Breast epithelium (tissue), 4 donors: ENCODE data around the gene TNNI3K. TPM values are rescaled to one million over a fixed set of nuclear protein-coding genes. Genes with fewer than 3 reads are reported as not detected.

Source experiments
- DNase-seq, 2 donors: peaks; one replicate each; pipeline ENCODE4 v3.0.0-alpha.2; 2019; ENCODE audit warnings: low spot score in 2 of 2
- H3K27ac ChIP-seq, 2 donors: fragments of 200-600 bp; sonication (generic) in 1 of 2; one replicate each; pipeline ENCODE4 v1.5.1; 2016 to 2019; ENCODE audit warnings: mild to moderate bottlenecking in 1 of 2
- H3K27me3 ChIP-seq, 2 donors: fragments of 200-600 bp; sonication (generic) in 1 of 2; one replicate each; pipeline versions ENCODE4 v1.5.1 to v1.6.0; 2017 to 2019; ENCODE audit warnings: control low read depth in 1 of 2, mild to moderate bottlenecking in 1 of 2
- H3K36me3 ChIP-seq: fragments of 200-600 bp; one replicate; pipeline ENCODE4 v1.5.1; 2019
- H3K4me1 ChIP-seq, 2 donors: fragments of 200-600 bp; sonication (generic); one replicate each; pipeline ENCODE4 v1.5.1; 2016 to 2019; ENCODE audit warnings: control low read depth in 1 of 2
- H3K4me3 ChIP-seq, 3 donors: fragments of 200-600 bp; sonication (generic); 1 replicate in 2 of 3; 2 replicates in 1 of 3; pipeline ENCODE4 v1.5.1; 2016 to 2019; ENCODE audit warnings: mild to moderate bottlenecking in 3 of 3, moderate library complexity in 2 of 3
- H3K9me3 ChIP-seq, 2 donors: fragments of 200-600 bp; sonication (generic) in 1 of 2; one replicate each; pipeline ENCODE4 v1.5.1; 2016 to 2019; ENCODE audit warnings: control low read depth in 1 of 2
- POLR2A ChIP-seq: fragments of 450-650 bp; IDR thresholded peaks from one replicate; pipeline ENCODE4 v1.6.1; 2016; ENCODE audit warnings: antibody characterized with exemption, mild to moderate bottlenecking, moderate library complexity
- POLR2AphosphoS5 ChIP-seq, 3 donors: sonication (generic); formaldehyde crosslinking; IDR thresholded peaks; one replicate each; pipeline ENCODE4 v1.6.1; 2017; ENCODE audit warnings: antibody characterized with exemption in 3 of 3
- intact Hi-C: fragments of 100-400 bp; cut with DNase I; formaldehyde crosslinking; loops from one replicate; pipeline ENCODE4 v1.15.1; 2023; ENCODE audit warnings: low total_unique reads
- total RNA-seq, 3 donors: library from RNA; depleted of rRNA; stranded (reverse); fragments of >200 nt; gene quantifications; one replicate each; pipeline ENCODE4 v1.1.0, GENCODE V29; 2016
- TF ChIP-seq, protein P1 (sequence below), 3 donors: fragments of 450-650 bp; IDR thresholded peaks; one replicate each; pipeline ENCODE4 v1.5.1; 2016 to 2017; ENCODE audit warnings: antibody characterized with exemption in 3 of 3, mild to moderate bottlenecking in 3 of 3, moderate library complexity in 3 of 3

TNNI3K gene
- total RNA-seq, 3 donors from 2014 or later, result 1.3 to 3.7 (median 2.5) TPM

DNA sequence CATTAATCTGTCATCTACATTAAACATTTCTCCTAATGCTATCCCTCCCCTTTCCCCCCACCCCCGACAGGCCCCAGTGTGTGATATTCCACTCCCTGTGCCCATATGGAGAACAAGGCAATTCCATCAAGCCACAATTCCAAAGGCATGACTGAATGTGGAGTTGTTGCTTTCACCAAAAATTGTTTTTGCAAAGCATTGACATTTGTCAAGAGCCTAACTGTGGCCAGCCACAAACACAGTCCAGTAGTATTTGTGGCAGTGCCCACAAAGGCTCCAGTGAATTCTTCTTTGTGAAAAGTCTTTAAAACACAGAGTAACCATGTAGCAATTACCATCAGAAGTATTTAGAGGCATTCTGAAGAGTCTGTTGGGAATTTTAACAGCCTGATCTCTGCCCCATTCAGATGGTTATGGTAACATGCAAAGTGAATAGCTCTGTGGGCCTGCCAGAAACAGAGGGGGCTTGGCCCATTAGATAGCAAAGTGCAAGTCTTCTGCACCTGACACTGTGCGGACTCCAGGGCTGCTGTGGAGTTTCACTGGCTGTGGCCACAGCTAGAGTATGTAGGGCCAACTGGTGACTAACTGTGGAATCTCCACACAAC, 288.8 kb downstream of the TNNI3K start:
- no peak for TF ChIP-seq POLR2AphosphoS5 (IDR thresholded peaks at IDR 0.05)
- TF ChIP-seq, protein P1, sequence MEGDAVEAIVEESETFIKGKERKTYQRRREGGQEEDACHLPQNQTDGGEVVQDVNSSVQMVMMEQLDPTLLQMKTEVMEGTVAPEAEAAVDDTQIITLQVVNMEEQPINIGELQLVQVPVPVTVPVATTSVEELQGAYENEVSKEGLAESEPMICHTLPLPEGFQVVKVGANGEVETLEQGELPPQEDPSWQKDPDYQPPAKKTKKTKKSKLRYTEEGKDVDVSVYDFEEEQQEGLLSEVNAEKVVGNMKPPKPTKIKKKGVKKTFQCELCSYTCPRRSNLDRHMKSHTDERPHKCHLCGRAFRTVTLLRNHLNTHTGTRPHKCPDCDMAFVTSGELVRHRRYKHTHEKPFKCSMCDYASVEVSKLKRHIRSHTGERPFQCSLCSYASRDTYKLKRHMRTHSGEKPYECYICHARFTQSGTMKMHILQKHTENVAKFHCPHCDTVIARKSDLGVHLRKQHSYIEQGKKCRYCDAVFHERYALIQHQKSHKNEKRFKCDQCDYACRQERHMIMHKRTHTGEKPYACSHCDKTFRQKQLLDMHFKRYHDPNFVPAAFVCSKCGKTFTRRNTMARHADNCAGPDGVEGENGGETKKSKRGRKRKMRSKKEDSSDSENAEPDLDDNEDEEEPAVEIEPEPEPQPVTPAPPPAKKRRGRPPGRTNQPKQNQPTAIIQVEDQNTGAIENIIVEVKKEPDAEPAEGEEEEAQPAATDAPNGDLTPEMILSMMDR (IDR thresholded peaks at IDR 0.05), result no peak
- no peak for TF ChIP-seq POLR2A
- Histone ChIP-seq H3K27me3 (no peaks in the 10 kb centered on the region), H3K27ac (no peak overlapping the region), H3K9me3 (no peaks in the 10 kb centered on the region), H3K4me3 (no peak overlapping the region), H3K36me3 (no peaks in the 10 kb centered on the region), H3K4me1 (no peaks in the 10 kb centered on the region)
- no peak for DNase-seq
- intact Hi-C loops, result no loop called here

DNA sequence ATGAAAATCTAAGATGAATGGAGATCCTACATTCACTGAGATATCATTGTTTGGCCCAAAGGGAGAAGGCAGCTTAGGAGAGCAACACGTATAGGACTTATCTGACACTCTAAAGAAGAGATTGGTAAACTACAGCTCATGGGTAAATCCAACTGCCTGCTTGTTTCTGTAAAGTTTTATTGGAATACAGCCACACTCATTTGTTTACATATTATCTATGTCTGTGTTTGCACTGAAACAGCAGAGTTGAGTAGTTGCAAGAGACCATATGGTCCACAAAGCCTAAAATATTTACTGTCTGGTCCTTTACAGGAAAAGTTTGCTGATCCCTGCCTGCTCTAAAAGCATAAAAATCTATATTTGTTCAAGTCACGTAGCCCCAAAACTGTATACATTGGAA, 291.5 kb downstream of the TNNI3K start:
- intact Hi-C loops, result no loop called here
- H3K36me3 ChIP-seq, result no peaks in the 10 kb centered on the region
- no peaks in the 10 kb centered on the region for H3K4me1 ChIP-seq
- no peak for DNase-seq
- no peaks in the 10 kb centered on the region for H3K27me3 ChIP-seq
- no peak overlapping the region for H3K27ac ChIP-seq
- no peaks in the 10 kb centered on the region for H3K9me3 ChIP-seq
- H3K4me3 ChIP-seq, result no peak overlapping the region
- TF ChIP-seq POLR2A, result no peak
- TF ChIP-seq, protein P1 (IDR thresholded peaks at IDR 0.05), result no peak
- TF ChIP-seq POLR2AphosphoS5 (IDR thresholded peaks at IDR 0.05), result no peak

DNA sequence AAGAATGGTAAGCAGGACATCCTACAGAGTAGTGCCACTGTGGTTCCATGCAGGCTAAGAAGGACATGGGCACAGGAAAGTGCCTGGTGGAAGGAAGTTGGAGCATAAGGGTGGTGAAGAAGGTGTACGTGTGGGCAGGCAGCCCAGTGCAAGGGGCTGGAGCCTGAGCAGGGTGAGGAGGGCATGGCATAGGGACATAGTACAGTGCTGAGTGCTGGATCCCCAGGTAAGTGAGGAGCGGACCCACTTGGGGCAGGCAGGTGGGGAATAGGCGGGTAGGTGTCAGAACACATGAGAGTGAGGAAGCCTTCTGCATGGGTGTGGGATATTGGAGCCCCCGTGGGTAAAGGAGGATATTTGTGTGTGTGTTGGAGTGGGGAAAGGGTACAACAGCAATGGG, 292.9 kb downstream of the TNNI3K start:
- Histone ChIP-seq H3K36me3 (no peaks in the 10 kb centered on the region), H3K27ac (no peak overlapping the region), H3K27me3 (no peaks in the 10 kb centered on the region), H3K4me3 (no peak overlapping the region), H3K9me3 (no peaks in the 10 kb centered on the region), H3K4me1 (no peaks in the 10 kb centered on the region)
- TF ChIP-seq, protein P1 (IDR thresholded peaks at IDR 0.05), result no peak
- TF ChIP-seq POLR2A (no peak), POLR2AphosphoS5 (IDR thresholded peaks at IDR 0.05) (no peak)
- no peak for DNase-seq
- intact Hi-C loops, result no loop called here

DNA sequence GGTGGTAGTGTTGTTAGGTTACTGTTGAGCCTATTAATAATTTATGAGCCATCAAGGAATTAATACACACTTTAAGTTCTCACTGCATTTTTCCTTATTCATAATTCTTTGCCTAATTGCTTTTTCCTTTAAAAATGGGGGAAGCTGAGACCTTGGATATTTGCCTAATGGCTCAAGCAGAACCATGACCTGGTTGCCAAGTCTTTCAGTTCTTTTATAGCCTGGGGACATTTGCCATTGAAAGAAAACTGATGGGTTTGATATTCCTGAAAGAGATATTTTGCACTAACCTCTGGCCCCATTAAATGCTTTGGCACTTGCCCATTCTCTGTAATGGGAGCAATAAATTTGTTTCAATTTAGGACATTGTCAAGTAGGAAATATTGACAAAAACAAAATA, 295.7 kb downstream of the TNNI3K start:
- Histone ChIP-seq H3K4me1 (no peaks in the 10 kb centered on the region), H3K9me3 (no peaks in the 10 kb centered on the region), H3K27me3 (no peaks in the 10 kb centered on the region), H3K27ac (no peak overlapping the region), H3K36me3 (no peaks in the 10 kb centered on the region), H3K4me3 (no peak overlapping the region)
- intact Hi-C loops, result no loop called here
- TF ChIP-seq, protein P1 (IDR thresholded peaks at IDR 0.05), result no peak
- TF ChIP-seq POLR2A (no peak), POLR2AphosphoS5 (IDR thresholded peaks at IDR 0.05) (no peak)
- no peak for DNase-seq

DNA sequence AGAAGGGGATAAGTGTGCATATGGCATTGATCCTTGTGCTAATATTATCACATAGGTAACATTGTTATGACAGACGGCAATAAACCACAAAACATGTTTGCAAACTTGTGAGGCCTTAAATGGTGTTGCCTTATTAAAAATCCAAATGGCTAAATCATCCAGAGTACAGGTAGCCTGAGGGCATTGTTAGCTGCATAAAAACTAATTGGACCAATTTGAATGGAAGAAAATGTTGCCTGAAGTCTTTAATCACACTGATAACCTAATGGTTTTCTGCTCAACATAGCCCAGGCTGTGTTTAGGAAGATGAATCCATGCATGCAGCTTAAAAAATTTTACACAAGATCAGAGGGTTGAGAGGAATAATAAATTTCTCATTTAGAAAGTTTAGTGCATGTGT, 296.6 kb downstream of the TNNI3K start:
- no peaks in the 10 kb centered on the region for H3K4me1 ChIP-seq
- intact Hi-C loops, result no loop called here
- DNase-seq, result no peak
- H3K27ac ChIP-seq, result no peak overlapping the region
- no peak overlapping the region for H3K4me3 ChIP-seq
- H3K27me3 ChIP-seq, result no peaks in the 10 kb centered on the region
- no peaks in the 10 kb centered on the region for H3K9me3 ChIP-seq
- TF ChIP-seq, protein P1 (IDR thresholded peaks at IDR 0.05), result no peak
- TF ChIP-seq POLR2AphosphoS5 (IDR thresholded peaks at IDR 0.05) (no peak), POLR2A (no peak)
- no peaks in the 10 kb centered on the region for H3K36me3 ChIP-seq
